Measurements from ENCODE around the gene FOSL1. TPM values are rescaled to one million over a fixed set of nuclear protein-coding genes. Genes with fewer than 3 reads are reported as not detected.

The FOSL1 gene
- total and polyA plus RNA-seq, 11 donors, result 0.22 to 48.1 (median 1.5) TPM

- Histone ChIP-seq H3K27ac (no peak overlapping the region), H3K4me3 (no peak overlapping the region), H3K4me1 (peaks cover 0 to 16% (median 0%) of the 10 kb centered on the region in 12 donors), H3K9me3 (no peaks in the 10 kb centered on the region), H3K27me3 (peaks cover 0 to 10% (median 0%) of the 10 kb centered on the region in 9 donors), H3K36me3 (no peaks in the 10 kb centered on the region)
- DNase-seq (no peak), ATAC-seq (no peak)
- TF ChIP-seq POLR2A (IDR thresholded peaks at IDR 0.05) (no peak), CTCF (IDR thresholded peaks at IDR 0.05) (no peak)
- intact Hi-C loops (cut with DNase I), result no loop called here
- WGBS, 4 donors, result 83 to 89% (median 84%) methylated on average over 11 of the region's 11 CpGs
These were observed 45.9 kb upstream of the FOSL1 start for GRCh38 chr11:65945941-65946558.

- Histone ChIP-seq H3K4me3 (no peak within 1 kb of the TSS), H3K27ac (no peak within 1 kb of the TSS), H3K4me1 (peaks cover 0 to 19% (median 0%) of the 10 kb centered on the region in 12 donors), H3K27me3 (peaks cover 0 to 12% (median 0%) of the 10 kb centered on the region in 9 donors), H3K9me3 (no peaks in the 10 kb centered on the region), H3K36me3 (no peaks in the 10 kb centered on the region)
- WGBS, 4 donors, result 52 to 57% (median 55%) methylated on average over 12 to 13 of the region's 13 CpGs
- intact Hi-C loops (cut with DNase I), result no loop called here
- TF ChIP-seq CTCF (IDR thresholded peaks at IDR 0.05), result no peak
- TF ChIP-seq POLR2A (IDR thresholded peaks at IDR 0.05), result no peak
- ATAC-seq, result no peak
- no peak for DNase-seq
These were observed 45.3 kb upstream of the FOSL1 start, which contains the start of gene TSGA10IP for GRCh38 chr11:65945430-65945911. TSGA10IP (plus strand) TSS chr11:65945480; CDS start chr11:65945676, 196 bp downstream.

- no peak for DNase-seq
- TF ChIP-seq CTCF (IDR thresholded peaks at IDR 0.05), result no peak
- no peak for TF ChIP-seq POLR2A (IDR thresholded peaks at IDR 0.05)
- WGBS, 4 donors, result 82 to 86% (median 84%) methylated on average over 7 to 8 of the region's 8 CpGs
- H3K27me3 ChIP-seq, result peaks cover 0 to 14% (median 0%) of the 10 kb centered on the region in 9 donors
- no peak overlapping the region for H3K4me3 ChIP-seq
- no peak for ATAC-seq
- intact Hi-C loops (cut with DNase I), result no loop called here
- H3K36me3 ChIP-seq, result no peaks in the 10 kb centered on the region
- no peaks in the 10 kb centered on the region for H3K9me3 ChIP-seq
- no peak overlapping the region for H3K27ac ChIP-seq
- peaks cover 0 to 19% (median 0%) of the 10 kb centered on the region in 12 donors for H3K4me1 ChIP-seq
These were observed 44.6 kb upstream of the FOSL1 start for GRCh38 chr11:65944767-65945166.

GRCh38 chr11:65944191-65944590, 44.0 kb upstream of the FOSL1 start:
- peaks cover 0 to 14% (median 0%) of the 10 kb centered on the region in 9 donors for H3K27me3 ChIP-seq
- H3K36me3 ChIP-seq, result no peaks in the 10 kb centered on the region
- H3K9me3 ChIP-seq, result no peaks in the 10 kb centered on the region
- peaks cover 0 to 19% (median 0%) of the 10 kb centered on the region in 12 donors for H3K4me1 ChIP-seq
- 88 to 93% (median 91%) methylated on average over 8 of the region's 8 CpGs for WGBS, 4 donors
- intact Hi-C loops (cut with DNase I), result no loop called here
- TF ChIP-seq POLR2A (IDR thresholded peaks at IDR 0.05), result no peak
- TF ChIP-seq CTCF (IDR thresholded peaks at IDR 0.05), result no peak
- H3K27ac ChIP-seq, result no peak overlapping the region
- H3K4me3 ChIP-seq, result no peak overlapping the region
- ATAC-seq, result no peak
- no peak for DNase-seq

Measured in heart left ventricle (tissue), 16 donors.